K562 (cell line): Measurements from ENCODE around the gene CYB5R4. TPM values are rescaled to one million over a fixed set of nuclear protein-coding genes. Genes with fewer than 3 reads are reported as not detected.

Experiments
- GABPA ChIP-seq: fragments of 200-800 bp; sonication (Bioruptor generic); conservative IDR thresholded peaks from 2 replicates; pipeline ENCODE4 v1.6.1; 2016; ENCODE audit warnings: low read depth, missing genetic modification characterization, missing compliant biosample characterization
- JUND ChIP-seq, 2 experiments: IDR thresholded peaks; 2 replicates in 1 of 2; 3 replicates in 1 of 2; pipeline ENCODE4 v1.6.1; 2011; ENCODE audit warnings: borderline replicate concordance in 2 of 2, low read depth in 2 of 2, low read length in 2 of 2, improper control_type of control experiment in 1 of 2, missing biosample characterization in 1 of 2, missing genetic modification characterization in 1 of 2, missing genetic modification reagents in 1 of 2
- MXI1 ChIP-seq: IDR thresholded peaks from 2 replicates; pipeline ENCODE4 v1.6.1; 2011; ENCODE audit warnings: low read depth, mild to moderate bottlenecking, improper control_type of control experiment, low read length
- SREBF2 ChIP-seq: sonication (generic); formaldehyde crosslinking; IDR thresholded peaks from 2 replicates; pipeline ENCODE4 v1.4.0; 2020; ENCODE audit warnings: mild to moderate bottlenecking, missing genetic modification reagents
- ZKSCAN8 ChIP-seq: fragments of 200-800 bp; sonication (Bioruptor generic); IDR thresholded peaks from 2 replicates; pipeline ENCODE4 v1.6.1; 2016; ENCODE audit warnings: missing genetic modification characterization, missing compliant biosample characterization
- ZNF134 ChIP-seq: fragments of 250-450 bp; sonication (Bioruptor Pico); conservative IDR thresholded peaks from 2 replicates; pipeline ENCODE4 v1.4.0; 2020
- ZNF445 ChIP-seq: fragments of 250-450 bp; sonication (Bioruptor Pico); IDR thresholded peaks from 2 replicates; pipeline ENCODE4 v1.4.0; 2020; ENCODE audit warnings: low read depth, mild to moderate bottlenecking, moderate library complexity
- polyA plus RNA-seq, 8 experiments: library from polyadenylated mRNA; depleted of rRNA in 4 of 8; stranded (reverse) in 5 of 8; unstranded in 3 of 8; fragments of >200 nt; fragmentation: Nextera tagmentation in 2 of 8; fragmentation: Illumina TruSeq in 1 of 8; extraction: Ambion mirVana in 2 of 8; extraction: Trizol in 1 of 8; gene quantifications; 2 replicates each; pipeline versions ENCODE4 v1.2.1 to v1.2.3, GENCODE V29; 2011 to 2014; ENCODE audit warnings: inconsistent platforms in 1 of 8, missing spikeins in 1 of 8
- total RNA-seq, 7 experiments: library from RNA; depleted of rRNA in 6 of 7; stranded (reverse); fragments of >200 nt in 6 of 7; fragmentation: Illumina TruSeq in 2 of 7; extraction: Trizol in 2 of 7; gene quantifications; 2 replicates each; pipeline versions ENCODE4 v1.2.1 to v1.2.3, GENCODE V29; 2011 to 2021; ENCODE audit warnings: low replicate concordance in 1 of 7
- TF ChIP-seq, protein P1 (sequence below): fragments of 450-650 bp; IDR thresholded peaks from 2 replicates; pipeline ENCODE4 v1.6.1; 2016; ENCODE audit warnings: mild to moderate bottlenecking, moderate library complexity
- TF ChIP-seq, protein P2 (sequence below): sonication (generic); formaldehyde crosslinking; IDR thresholded peaks from 2 replicates; pipeline ENCODE4 v1.8.0; 2023; ENCODE audit warnings: mild to moderate bottlenecking, missing genetic modification reagents

Gene CYB5R4
- total and polyA plus RNA-seq, 9 of the 15 experiments (the other 6 are each of a cell fraction or from before 2014, with no cell fraction given), result 5.9 to 23.1 (median 19.0) TPM

DNA sequence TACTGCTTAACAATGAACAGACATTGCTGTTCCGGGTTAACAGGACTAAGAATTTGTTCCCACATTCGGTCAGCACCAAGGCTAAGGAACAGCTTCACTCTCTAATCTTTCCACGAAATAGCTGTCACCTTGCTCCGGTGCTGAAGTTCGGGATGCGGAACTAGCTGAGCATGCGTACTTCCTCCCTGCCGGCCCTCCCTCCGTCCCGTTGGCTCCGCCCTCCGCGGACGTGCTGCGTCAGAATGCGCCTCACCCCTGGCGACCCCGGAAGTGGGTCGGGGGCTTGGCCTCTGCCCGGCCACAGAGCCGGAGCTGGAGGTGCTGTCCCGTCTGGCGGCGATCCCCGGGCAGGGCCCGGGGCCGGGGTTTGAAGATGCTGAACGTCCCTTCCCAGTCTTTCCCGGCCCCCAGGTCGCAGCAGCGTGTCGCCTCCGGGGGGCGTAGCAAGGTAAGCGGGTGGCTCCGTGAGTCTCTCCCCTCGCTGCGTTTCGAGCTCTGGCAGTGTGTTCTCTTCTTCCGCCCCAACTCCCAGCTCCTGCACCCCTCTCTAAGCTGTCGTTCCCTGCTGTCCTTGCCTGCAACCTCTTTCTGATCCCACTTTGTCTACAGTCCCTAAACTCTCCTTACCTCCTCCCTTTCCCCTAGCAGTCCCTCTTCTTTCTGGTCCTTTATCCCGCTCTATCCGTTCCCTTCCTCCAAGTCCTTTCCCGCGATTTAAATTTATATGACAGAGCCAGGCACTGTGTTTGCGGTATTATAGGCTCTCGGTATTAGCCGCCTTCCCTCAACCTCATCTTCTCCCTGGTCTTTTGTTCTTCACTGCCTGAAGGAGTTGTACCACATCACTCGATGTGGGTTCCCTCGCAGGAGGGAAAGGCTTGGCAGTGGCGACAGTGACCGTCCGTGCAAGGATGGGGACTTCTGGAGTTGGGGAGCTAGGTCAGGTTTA is at the start of gene CYB5R4 (continued):
- TF ChIP-seq ZNF445 (CRISPR knock-in tag) (no peak), SREBF2 (CRISPR knock-in tag) (peak; percentile 95; the same call in 1 of the 2 replicates), ZKSCAN8 (CRISPR knock-in tag) (peak; percentile 37; the same call in 1 of the 2 replicates), ZNF134 (peak; percentile 66; the same call in 1 of the 2 replicates), MXI1 (peak; percentile 92; the same call in 1 of the 2 replicates), JUND (IDR thresholded peaks at IDR 0.05; ENCODE audit: borderline replicate concordance, low read depth, low read length) (peak; percentile 59), JUND (tag; IDR thresholded peaks at IDR 0.05; ENCODE audit: borderline replicate concordance, low read depth, low read length) (peak; percentile 78; the same call in 2 of the 3 replicates), GABPA (tag) (peak; percentile 79)
- TF ChIP-seq, protein P1, sequence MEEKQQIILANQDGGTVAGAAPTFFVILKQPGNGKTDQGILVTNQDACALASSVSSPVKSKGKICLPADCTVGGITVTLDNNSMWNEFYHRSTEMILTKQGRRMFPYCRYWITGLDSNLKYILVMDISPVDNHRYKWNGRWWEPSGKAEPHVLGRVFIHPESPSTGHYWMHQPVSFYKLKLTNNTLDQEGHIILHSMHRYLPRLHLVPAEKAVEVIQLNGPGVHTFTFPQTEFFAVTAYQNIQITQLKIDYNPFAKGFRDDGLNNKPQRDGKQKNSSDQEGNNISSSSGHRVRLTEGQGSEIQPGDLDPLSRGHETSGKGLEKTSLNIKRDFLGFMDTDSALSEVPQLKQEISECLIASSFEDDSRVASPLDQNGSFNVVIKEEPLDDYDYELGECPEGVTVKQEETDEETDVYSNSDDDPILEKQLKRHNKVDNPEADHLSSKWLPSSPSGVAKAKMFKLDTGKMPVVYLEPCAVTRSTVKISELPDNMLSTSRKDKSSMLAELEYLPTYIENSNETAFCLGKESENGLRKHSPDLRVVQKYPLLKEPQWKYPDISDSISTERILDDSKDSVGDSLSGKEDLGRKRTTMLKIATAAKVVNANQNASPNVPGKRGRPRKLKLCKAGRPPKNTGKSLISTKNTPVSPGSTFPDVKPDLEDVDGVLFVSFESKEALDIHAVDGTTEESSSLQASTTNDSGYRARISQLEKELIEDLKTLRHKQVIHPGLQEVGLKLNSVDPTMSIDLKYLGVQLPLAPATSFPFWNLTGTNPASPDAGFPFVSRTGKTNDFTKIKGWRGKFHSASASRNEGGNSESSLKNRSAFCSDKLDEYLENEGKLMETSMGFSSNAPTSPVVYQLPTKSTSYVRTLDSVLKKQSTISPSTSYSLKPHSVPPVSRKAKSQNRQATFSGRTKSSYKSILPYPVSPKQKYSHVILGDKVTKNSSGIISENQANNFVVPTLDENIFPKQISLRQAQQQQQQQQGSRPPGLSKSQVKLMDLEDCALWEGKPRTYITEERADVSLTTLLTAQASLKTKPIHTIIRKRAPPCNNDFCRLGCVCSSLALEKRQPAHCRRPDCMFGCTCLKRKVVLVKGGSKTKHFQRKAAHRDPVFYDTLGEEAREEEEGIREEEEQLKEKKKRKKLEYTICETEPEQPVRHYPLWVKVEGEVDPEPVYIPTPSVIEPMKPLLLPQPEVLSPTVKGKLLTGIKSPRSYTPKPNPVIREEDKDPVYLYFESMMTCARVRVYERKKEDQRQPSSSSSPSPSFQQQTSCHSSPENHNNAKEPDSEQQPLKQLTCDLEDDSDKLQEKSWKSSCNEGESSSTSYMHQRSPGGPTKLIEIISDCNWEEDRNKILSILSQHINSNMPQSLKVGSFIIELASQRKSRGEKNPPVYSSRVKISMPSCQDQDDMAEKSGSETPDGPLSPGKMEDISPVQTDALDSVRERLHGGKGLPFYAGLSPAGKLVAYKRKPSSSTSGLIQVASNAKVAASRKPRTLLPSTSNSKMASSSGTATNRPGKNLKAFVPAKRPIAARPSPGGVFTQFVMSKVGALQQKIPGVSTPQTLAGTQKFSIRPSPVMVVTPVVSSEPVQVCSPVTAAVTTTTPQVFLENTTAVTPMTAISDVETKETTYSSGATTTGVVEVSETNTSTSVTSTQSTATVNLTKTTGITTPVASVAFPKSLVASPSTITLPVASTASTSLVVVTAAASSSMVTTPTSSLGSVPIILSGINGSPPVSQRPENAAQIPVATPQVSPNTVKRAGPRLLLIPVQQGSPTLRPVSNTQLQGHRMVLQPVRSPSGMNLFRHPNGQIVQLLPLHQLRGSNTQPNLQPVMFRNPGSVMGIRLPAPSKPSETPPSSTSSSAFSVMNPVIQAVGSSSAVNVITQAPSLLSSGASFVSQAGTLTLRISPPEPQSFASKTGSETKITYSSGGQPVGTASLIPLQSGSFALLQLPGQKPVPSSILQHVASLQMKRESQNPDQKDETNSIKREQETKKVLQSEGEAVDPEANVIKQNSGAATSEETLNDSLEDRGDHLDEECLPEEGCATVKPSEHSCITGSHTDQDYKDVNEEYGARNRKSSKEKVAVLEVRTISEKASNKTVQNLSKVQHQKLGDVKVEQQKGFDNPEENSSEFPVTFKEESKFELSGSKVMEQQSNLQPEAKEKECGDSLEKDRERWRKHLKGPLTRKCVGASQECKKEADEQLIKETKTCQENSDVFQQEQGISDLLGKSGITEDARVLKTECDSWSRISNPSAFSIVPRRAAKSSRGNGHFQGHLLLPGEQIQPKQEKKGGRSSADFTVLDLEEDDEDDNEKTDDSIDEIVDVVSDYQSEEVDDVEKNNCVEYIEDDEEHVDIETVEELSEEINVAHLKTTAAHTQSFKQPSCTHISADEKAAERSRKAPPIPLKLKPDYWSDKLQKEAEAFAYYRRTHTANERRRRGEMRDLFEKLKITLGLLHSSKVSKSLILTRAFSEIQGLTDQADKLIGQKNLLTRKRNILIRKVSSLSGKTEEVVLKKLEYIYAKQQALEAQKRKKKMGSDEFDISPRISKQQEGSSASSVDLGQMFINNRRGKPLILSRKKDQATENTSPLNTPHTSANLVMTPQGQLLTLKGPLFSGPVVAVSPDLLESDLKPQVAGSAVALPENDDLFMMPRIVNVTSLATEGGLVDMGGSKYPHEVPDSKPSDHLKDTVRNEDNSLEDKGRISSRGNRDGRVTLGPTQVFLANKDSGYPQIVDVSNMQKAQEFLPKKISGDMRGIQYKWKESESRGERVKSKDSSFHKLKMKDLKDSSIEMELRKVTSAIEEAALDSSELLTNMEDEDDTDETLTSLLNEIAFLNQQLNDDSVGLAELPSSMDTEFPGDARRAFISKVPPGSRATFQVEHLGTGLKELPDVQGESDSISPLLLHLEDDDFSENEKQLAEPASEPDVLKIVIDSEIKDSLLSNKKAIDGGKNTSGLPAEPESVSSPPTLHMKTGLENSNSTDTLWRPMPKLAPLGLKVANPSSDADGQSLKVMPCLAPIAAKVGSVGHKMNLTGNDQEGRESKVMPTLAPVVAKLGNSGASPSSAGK, result no peak
- TF ChIP-seq, protein P2, sequence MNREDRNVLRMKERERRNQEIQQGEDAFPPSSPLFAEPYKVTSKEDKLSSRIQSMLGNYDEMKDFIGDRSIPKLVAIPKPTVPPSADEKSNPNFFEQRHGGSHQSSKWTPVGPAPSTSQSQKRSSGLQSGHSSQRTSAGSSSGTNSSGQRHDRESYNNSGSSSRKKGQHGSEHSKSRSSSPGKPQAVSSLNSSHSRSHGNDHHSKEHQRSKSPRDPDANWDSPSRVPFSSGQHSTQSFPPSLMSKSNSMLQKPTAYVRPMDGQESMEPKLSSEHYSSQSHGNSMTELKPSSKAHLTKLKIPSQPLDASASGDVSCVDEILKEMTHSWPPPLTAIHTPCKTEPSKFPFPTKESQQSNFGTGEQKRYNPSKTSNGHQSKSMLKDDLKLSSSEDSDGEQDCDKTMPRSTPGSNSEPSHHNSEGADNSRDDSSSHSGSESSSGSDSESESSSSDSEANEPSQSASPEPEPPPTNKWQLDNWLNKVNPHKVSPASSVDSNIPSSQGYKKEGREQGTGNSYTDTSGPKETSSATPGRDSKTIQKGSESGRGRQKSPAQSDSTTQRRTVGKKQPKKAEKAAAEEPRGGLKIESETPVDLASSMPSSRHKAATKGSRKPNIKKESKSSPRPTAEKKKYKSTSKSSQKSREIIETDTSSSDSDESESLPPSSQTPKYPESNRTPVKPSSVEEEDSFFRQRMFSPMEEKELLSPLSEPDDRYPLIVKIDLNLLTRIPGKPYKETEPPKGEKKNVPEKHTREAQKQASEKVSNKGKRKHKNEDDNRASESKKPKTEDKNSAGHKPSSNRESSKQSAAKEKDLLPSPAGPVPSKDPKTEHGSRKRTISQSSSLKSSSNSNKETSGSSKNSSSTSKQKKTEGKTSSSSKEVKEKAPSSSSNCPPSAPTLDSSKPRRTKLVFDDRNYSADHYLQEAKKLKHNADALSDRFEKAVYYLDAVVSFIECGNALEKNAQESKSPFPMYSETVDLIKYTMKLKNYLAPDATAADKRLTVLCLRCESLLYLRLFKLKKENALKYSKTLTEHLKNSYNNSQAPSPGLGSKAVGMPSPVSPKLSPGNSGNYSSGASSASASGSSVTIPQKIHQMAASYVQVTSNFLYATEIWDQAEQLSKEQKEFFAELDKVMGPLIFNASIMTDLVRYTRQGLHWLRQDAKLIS (CRISPR knock-in tag), result peak; percentile 98
